Panc1 (cell line): ENCODE measurements around the gene AGBL1. TPM values are rescaled to one million over a fixed set of nuclear protein-coding genes. Genes with fewer than 3 reads are reported as not detected.

Experiments used
- ATAC-seq: fragments of 200-7000 bp; cut with Tn5 transposase; 2 replicates; pipeline ENCODE4 v1.9.1; 2020; ENCODE audit warnings: mild to moderate bottlenecking, moderate library complexity
- BruUV-seq: library from RNA; stranded (reverse); fragments of 400-500 nt; replicated peaks from 2 replicates; lab custom pipeline; 2021; lab: Mats Ljungman, UMichigan
- CTCF ChIA-PET: fragments of 300-600 bp; sonication (Branson Sonifier 250); formaldehyde crosslinking; loops from one replicate; lab custom pipeline; 2022; ENCODE audit warnings: antibody characterized with exemption; lab: Charles Lee
- POLR2A ChIA-PET: fragments of 300-600 bp; sonication (Branson Sonifier 250); formaldehyde crosslinking; loops from one replicate; lab custom pipeline; 2022; ENCODE audit warnings: antibody characterized with exemption; lab: Charles Lee
- DNase-seq: peaks from one replicate; pipeline ENCODE4 v3.0.0-alpha.2; 2010; ENCODE audit warnings: low read depth, low spot score
- H3K27ac ChIP-seq: 2 replicates; pipeline ENCODE4 v1.5.1; 2011; ENCODE audit warnings: mild to moderate bottlenecking, low read length, inconsistent platforms
- H3K27me3 ChIP-seq: fragments of 200-500 bp; sonication (Bioruptor generic); 2 replicates; pipeline ENCODE4 v1.6.0; 2014; ENCODE audit warnings: low read length, inconsistent platforms; ENCODE audit not compliant: control insufficient read depth, insufficient read depth
- H3K36me3 ChIP-seq: fragments of 200-500 bp; sonication (Bioruptor generic); 2 replicates; pipeline ENCODE4 v1.5.1; 2014; ENCODE audit warnings: inconsistent platforms, mild to moderate bottlenecking, low read length, moderate library complexity; ENCODE audit not compliant: control insufficient read depth, insufficient read depth
- H3K4me1 ChIP-seq: 2 replicates; pipeline ENCODE4 v1.5.1; 2011; ENCODE audit warnings: inconsistent platforms, mild to moderate bottlenecking, low read length, moderate library complexity; ENCODE audit not compliant: control insufficient read depth, insufficient read depth
- H3K4me3 ChIP-seq, 2 experiments: 2 replicates each; pipeline ENCODE4 v1.5.1; 2011 to 2012; ENCODE audit warnings: low read depth in 2 of 2, low read length in 2 of 2, mild to moderate bottlenecking in 2 of 2, inconsistent platforms in 1 of 2, moderate library complexity in 1 of 2
- H3K9me3 ChIP-seq: fragments of 200-500 bp; sonication (Bioruptor generic); 2 replicates; pipeline ENCODE4 v1.5.1; 2014; ENCODE audit warnings: low read depth, mild to moderate bottlenecking, inconsistent platforms, low read length, moderate library complexity; ENCODE audit not compliant: control insufficient read depth, insufficient read depth
- POLR2AphosphoS5 ChIP-seq: IDR thresholded peaks from 2 replicates; pipeline ENCODE4 v1.6.1; 2012; ENCODE audit warnings: mild to moderate bottlenecking, low read depth, low read length, moderate library complexity
- SIN3A ChIP-seq: IDR thresholded peaks from 2 replicates; pipeline ENCODE4 v1.6.1; 2012; ENCODE audit warnings: low read depth, mild to moderate bottlenecking, low read length, moderate library complexity, borderline replicate concordance; ENCODE audit not compliant: insufficient read depth
- TCF7L2 ChIP-seq: IDR thresholded peaks from 2 replicates; pipeline ENCODE4 v1.6.1; 2011; ENCODE audit warnings: mild to moderate bottlenecking, low read depth, low read length, inconsistent platforms
- in situ Hi-C: cut with HindIII; loops from 2 replicates; pipeline ENCODE4 v1.10.0; 2016; ENCODE audit warnings: low sequenced_read_pairs, low pct_unique_long_range_greater_than_20kb
- intact Hi-C: fragments of 100-400 bp; cut with micrococcal nuclease; formaldehyde crosslinking; loops from one replicate; pipeline ENCODE4 v1.10.0; 2022; ENCODE audit not compliant: unreplicated experiment
- total RNA-seq: library from RNA; stranded (reverse); gene quantifications from one replicate; pipeline ENCODE4 v1.2.1, GENCODE V29; 2021; ENCODE audit not compliant: unreplicated experiment
- TF ChIP-seq, protein P1 (sequence below): fragments of 450-650 bp; IDR thresholded peaks from 2 replicates; pipeline ENCODE4 v1.5.1; 2017; ENCODE audit warnings: mild to moderate bottlenecking
- TF ChIP-seq, protein P2 (sequence below), 2 experiments: IDR thresholded peaks; 2 replicates each; pipeline ENCODE4 v1.6.1; 2011 to 2012; ENCODE audit warnings: low read depth in 2 of 2, control low read depth in 1 of 2, low read length in 1 of 2, mild to moderate bottlenecking in 1 of 2, moderate library complexity in 1 of 2; ENCODE audit not compliant: insufficient read depth in 1 of 2

Gene AGBL1
- total RNA-seq, 1 experiment from 2014 or later, result not detected

- ChIA-PET CTCF (no interaction called here), POLR2A (no interaction called here)
- no peaks in the 10 kb centered on the region for H3K4me1 ChIP-seq
- H3K9me3 ChIP-seq, result no peaks in the 10 kb centered on the region
- no peak for ATAC-seq
- no TSS peak for BruUV-seq
- no peak for DNase-seq
- in situ Hi-C loops (no loop called here), intact Hi-C loops (no loop called here)
- no peaks in the 10 kb centered on the region for H3K27me3 ChIP-seq
- TF ChIP-seq SIN3A (no peak), POLR2AphosphoS5 (no peak)
- TF ChIP-seq, protein P1, sequence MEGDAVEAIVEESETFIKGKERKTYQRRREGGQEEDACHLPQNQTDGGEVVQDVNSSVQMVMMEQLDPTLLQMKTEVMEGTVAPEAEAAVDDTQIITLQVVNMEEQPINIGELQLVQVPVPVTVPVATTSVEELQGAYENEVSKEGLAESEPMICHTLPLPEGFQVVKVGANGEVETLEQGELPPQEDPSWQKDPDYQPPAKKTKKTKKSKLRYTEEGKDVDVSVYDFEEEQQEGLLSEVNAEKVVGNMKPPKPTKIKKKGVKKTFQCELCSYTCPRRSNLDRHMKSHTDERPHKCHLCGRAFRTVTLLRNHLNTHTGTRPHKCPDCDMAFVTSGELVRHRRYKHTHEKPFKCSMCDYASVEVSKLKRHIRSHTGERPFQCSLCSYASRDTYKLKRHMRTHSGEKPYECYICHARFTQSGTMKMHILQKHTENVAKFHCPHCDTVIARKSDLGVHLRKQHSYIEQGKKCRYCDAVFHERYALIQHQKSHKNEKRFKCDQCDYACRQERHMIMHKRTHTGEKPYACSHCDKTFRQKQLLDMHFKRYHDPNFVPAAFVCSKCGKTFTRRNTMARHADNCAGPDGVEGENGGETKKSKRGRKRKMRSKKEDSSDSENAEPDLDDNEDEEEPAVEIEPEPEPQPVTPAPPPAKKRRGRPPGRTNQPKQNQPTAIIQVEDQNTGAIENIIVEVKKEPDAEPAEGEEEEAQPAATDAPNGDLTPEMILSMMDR, result no peak
- no peak overlapping the region for H3K4me3 ChIP-seq
- H3K36me3 ChIP-seq, result no peaks in the 10 kb centered on the region
- H3K27ac ChIP-seq, result no peak overlapping the region
Measured at GRCh38 chr15:86570738-86571137, 491.1 kb downstream of the AGBL1 start.

GRCh38 chr15:86571873-86572272 lies 492.2 kb downstream of the AGBL1 start:
- in situ Hi-C loops (no loop called here), intact Hi-C loops (no loop called here)
- CTCF ChIA-PET, result no interaction called here
- DNase-seq, result no peak
- H3K9me3 ChIP-seq, result no peaks in the 10 kb centered on the region
- ATAC-seq, result no peak; the same call in 1 of the 2 replicates
- H3K27ac ChIP-seq, result no peak overlapping the region
- H3K36me3 ChIP-seq, result no peaks in the 10 kb centered on the region
- BruUV-seq, result no TSS peak
- POLR2A ChIA-PET, result no interaction called here
- TF ChIP-seq, protein P1, result no peak
- no peaks in the 10 kb centered on the region for H3K27me3 ChIP-seq
- no peak overlapping the region for H3K4me3 ChIP-seq
- no peaks in the 10 kb centered on the region for H3K4me1 ChIP-seq

DNA sequence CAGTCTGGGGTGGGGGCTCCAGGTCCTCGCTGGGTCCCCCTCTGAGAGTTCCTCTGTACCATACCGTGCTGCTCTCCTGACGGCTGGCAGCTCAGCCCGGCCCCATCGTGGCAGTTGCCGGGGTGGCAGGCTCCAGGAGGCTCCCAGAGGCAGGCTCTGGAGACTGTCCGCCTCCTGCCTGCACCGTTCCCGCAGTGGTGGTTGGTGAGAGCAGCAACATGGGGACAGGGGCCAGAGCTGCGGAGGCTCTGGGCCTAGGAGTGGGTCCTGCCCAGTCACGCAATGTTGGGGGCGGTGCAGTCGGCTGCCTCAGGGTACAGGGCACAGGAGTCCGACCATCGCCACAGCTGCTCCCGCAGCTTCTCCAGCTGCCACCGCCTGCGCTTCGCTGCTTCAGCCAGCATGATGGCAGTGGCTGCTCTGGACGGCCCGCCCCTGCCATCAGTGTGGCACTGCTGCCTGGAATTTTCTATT lies 492.7 kb downstream of the AGBL1 start:
- no peak for DNase-seq
- Histone ChIP-seq H3K9me3 (no peaks in the 10 kb centered on the region), H3K4me1 (no peaks in the 10 kb centered on the region), H3K27ac (no peak overlapping the region), H3K27me3 (no peaks in the 10 kb centered on the region), H3K4me3 (no peak overlapping the region), H3K36me3 (no peaks in the 10 kb centered on the region)
- POLR2A ChIA-PET, result no interaction called here
- in situ Hi-C loops, result no loop called here
- intact Hi-C loops, result no loop called here
- TF ChIP-seq, protein P2, sequence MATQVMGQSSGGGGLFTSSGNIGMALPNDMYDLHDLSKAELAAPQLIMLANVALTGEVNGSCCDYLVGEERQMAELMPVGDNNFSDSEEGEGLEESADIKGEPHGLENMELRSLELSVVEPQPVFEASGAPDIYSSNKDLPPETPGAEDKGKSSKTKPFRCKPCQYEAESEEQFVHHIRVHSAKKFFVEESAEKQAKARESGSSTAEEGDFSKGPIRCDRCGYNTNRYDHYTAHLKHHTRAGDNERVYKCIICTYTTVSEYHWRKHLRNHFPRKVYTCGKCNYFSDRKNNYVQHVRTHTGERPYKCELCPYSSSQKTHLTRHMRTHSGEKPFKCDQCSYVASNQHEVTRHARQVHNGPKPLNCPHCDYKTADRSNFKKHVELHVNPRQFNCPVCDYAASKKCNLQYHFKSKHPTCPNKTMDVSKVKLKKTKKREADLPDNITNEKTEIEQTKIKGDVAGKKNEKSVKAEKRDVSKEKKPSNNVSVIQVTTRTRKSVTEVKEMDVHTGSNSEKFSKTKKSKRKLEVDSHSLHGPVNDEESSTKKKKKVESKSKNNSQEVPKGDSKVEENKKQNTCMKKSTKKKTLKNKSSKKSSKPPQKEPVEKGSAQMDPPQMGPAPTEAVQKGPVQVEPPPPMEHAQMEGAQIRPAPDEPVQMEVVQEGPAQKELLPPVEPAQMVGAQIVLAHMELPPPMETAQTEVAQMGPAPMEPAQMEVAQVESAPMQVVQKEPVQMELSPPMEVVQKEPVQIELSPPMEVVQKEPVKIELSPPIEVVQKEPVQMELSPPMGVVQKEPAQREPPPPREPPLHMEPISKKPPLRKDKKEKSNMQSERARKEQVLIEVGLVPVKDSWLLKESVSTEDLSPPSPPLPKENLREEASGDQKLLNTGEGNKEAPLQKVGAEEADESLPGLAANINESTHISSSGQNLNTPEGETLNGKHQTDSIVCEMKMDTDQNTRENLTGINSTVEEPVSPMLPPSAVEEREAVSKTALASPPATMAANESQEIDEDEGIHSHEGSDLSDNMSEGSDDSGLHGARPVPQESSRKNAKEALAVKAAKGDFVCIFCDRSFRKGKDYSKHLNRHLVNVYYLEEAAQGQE (IDR thresholded peaks at IDR 0.05; ENCODE audit: insufficient read depth in 1 of 2, low read depth in 2 of 2, low read length in 1 of 2), result no peak
- TF ChIP-seq SIN3A (no peak), TCF7L2 (no peak), POLR2AphosphoS5 (no peak)
- TF ChIP-seq, protein P1, result no peak
- BruUV-seq, result no TSS peak
- ATAC-seq, result peak; percentile 48; the same call in 1 of the 2 replicates
- CTCF ChIA-PET, result no interaction called here
